GM19025 (cell line): Measurements from ENCODE around the gene AHI1.
A peak's percentile ranks its signal among the peaks of the same experiment; 100 is the strongest.

Experiments used
- ATAC-seq: cut with Tn5 transposase; IDR thresholded peaks from one replicate; pipeline ENCODE4 v1.9.1; 2021; ENCODE audit warnings: mild to moderate bottlenecking, low read depth, moderate library complexity; ENCODE audit not compliant: unreplicated experiment

Gene AHI1

GRCh38 chr6:135464634-135465033, 32.9 kb downstream of the AHI1 start:
- ATAC-seq: peak; percentile 59

- ATAC-seq: no peak
These were observed 36.3 kb downstream of the AHI1 start for GRCh38 chr6:135461208-135461607.

- no peak for ATAC-seq
These were observed 39.5 kb downstream of the AHI1 start for GRCh38 chr6:135458051-135458450.

- ATAC-seq: no peak
These were observed 45.8 kb downstream of the AHI1 start for GRCh38 chr6:135451617-135452190.

- ATAC-seq: no peak
These were observed 48.3 kb downstream of the AHI1 start for GRCh38 chr6:135449246-135449645.

- no peak for ATAC-seq
These were observed 57.3 kb downstream of the AHI1 start for GRCh38 chr6:135440087-135440792.

GRCh38 chr6:135439549-135439948, 58.0 kb downstream of the AHI1 start:
- no peak for ATAC-seq

- no peak for ATAC-seq
These were observed 58.5 kb downstream of the AHI1 start for GRCh38 chr6:135438907-135439535.

- no peak for ATAC-seq
These were observed 62.5 kb downstream of the AHI1 start for GRCh38 chr6:135434991-135435390.

GRCh38 chr6:135434095-135434494, 63.4 kb downstream of the AHI1 start:
- no peak for ATAC-seq

- no peak for ATAC-seq
These were observed 69.5 kb downstream of the AHI1 start for GRCh38 chr6:135428078-135428477.

GRCh38 chr6:135426833-135427232, 70.7 kb downstream of the AHI1 start:
- ATAC-seq: no peak

GRCh38 chr6:135424385-135424784, 73.2 kb downstream of the AHI1 start:
- ATAC-seq: no peak

GRCh38 chr6:135423649-135424128, 73.9 kb downstream of the AHI1 start:
- peak; percentile 81 for ATAC-seq

- ATAC-seq: no peak
These were observed 78.4 kb downstream of the AHI1 start for GRCh38 chr6:135419162-135419561.

- no peak for ATAC-seq
These were observed 79.3 kb downstream of the AHI1 start for GRCh38 chr6:135418040-135418760.

GRCh38 chr6:135412761-135413160, 84.8 kb downstream of the AHI1 start:
- no peak for ATAC-seq

- ATAC-seq: no peak
These were observed 85.7 kb downstream of the AHI1 start for GRCh38 chr6:135411849-135412248.

- no peak for ATAC-seq
These were observed 86.2 kb downstream of the AHI1 start for GRCh38 chr6:135411339-135411738.

- ATAC-seq: no peak
These were observed 86.7 kb downstream of the AHI1 start for GRCh38 chr6:135410856-135411255.

- ATAC-seq: no peak
These were observed 94.0 kb downstream of the AHI1 start for GRCh38 chr6:135403584-135403983.
